ENCODE results near the gene BLOC1S3. TPM values are rescaled to one million over a fixed set of nuclear protein-coding genes. Genes with fewer than 3 reads are reported as not detected.

Gene BLOC1S3
- polyA plus RNA-seq, 2 of the 4 experiments (the other 2 are of a cell fraction), result 7.5 to 12.2 TPM

- TF ChIP-seq PHF8 (IDR thresholded peaks at IDR 0.05; ENCODE audit: borderline replicate concordance, low read depth) (no peak), SREBF2 (IDR thresholded peaks at IDR 0.05) (no peak)
Observed at GRCh38 chr19:45189971-45190370, 11.4 kb downstream of the BLOC1S3 start (continued).

- TF ChIP-seq RAD21 (conservative IDR thresholded peaks at IDR 0.05 in 1 of 2, IDR thresholded peaks at IDR 0.05 in 1 of 2), result 0 out of 5 replicates have a peak, but pooled peaks of 1 of the 2 experiments have one; percentile 9
- TF ChIP-seq ZFP36 (IDR thresholded peaks at IDR 0.05; ENCODE audit: borderline replicate concordance, partially characterized antibody), result no peak
- Histone ChIP-seq H3K4me3 (no peak overlapping the region), H3K4me1 (peaks cover 7% of the 10 kb centered on the region; the same call in 1 of the 3 replicates), H3K4me2 (no peak overlapping the region), H3K27ac (no peak overlapping the region), H3K9me3 (no peaks in the 10 kb centered on the region)
- ChIA-PET CTCF (interaction anchor here (0.8 to 2.5 kb wide), 3 partner anchors 11 to 236 kb away, joined by 4 to 8 read pairs (median 6); partner anchors contain the start of genes BLOC1S3 and TRAPPC6A), POLR2A (no interaction called here)
- no peak for DNase-seq (ENCODE audit: low read depth in 1 of 2, low spot score in 1 of 2)
- 89% methylated on average over 4 of the region's 4 CpGs for WGBS (ENCODE audit: missing lambda C conversion rate)
- ATAC-seq, result no peak
- FAIRE-seq, result no peak
Observed at GRCh38 chr19:45191375-45191774, 12.8 kb downstream of the BLOC1S3 start.

DNA sequence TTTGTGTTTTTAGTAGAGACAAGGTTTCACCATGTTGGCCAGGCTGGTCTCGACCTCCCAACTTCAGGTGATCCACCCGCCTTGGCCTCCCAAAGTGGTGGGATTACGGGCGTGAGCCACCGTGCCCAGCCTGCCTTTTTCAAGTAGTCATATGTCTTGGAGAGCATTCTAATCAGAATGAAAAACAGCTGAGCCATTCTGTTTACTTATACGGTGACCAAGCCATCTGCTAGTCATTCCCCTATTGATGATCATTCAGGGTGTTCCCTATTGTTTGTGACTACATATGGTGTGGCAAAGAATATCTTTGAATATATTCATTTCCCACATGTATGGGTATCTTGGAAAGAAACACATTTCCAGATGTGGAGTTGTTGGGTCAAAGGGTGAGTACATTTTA lies 17.2 kb downstream of the BLOC1S3 start:
- no peak for DNase-seq (ENCODE audit: low read depth in 1 of 2, low spot score in 1 of 2)
- H3K9me3 ChIP-seq, result no peaks in the 10 kb centered on the region
- peak; percentile 23 to 52; a peak in 2 of 6 replicates for ATAC-seq
- H3K4me1 ChIP-seq, result peaks cover 7% of the 10 kb centered on the region; the same call in 1 of the 3 replicates
- WGBS (ENCODE audit: missing lambda C conversion rate), result 39% methylated on average over 6 of the region's 6 CpGs
- no peak overlapping the region for H3K27ac ChIP-seq
- no peak for FAIRE-seq
- TF ChIP-seq ESRRA (IDR thresholded peaks at IDR 0.05; ENCODE audit: borderline replicate concordance, low read length), result no peak
- TF ChIP-seq BHLHE40 (IDR thresholded peaks at IDR 0.05; ENCODE audit: low read depth, low read length), result no peak
- TF ChIP-seq GATA3 (IDR thresholded peaks at IDR 0.05; ENCODE audit: borderline replicate concordance), result no peak
- TF ChIP-seq FOSL2 (IDR thresholded peaks at IDR 0.05), result no peak
- TF ChIP-seq FOSL2 (CRISPR knock-in tag; IDR thresholded peaks at IDR 0.05), result peak; percentile 28; the same call in 1 of the 2 replicates
- TF ChIP-seq PHF8 (IDR thresholded peaks at IDR 0.05; ENCODE audit: borderline replicate concordance, low read depth), result no peak
- TF ChIP-seq REST (IDR thresholded peaks at IDR 0.05), result no peak
- TF ChIP-seq SREBF2 (IDR thresholded peaks at IDR 0.05), result no peak
- peak; percentile 11 for TF ChIP-seq MAFK (IDR thresholded peaks at IDR 0.05; ENCODE audit: partially characterized antibody)
- no peak overlapping the region for H3K4me2 ChIP-seq
- ChIA-PET POLR2A (no interaction called here), CTCF (interaction anchor here (0.8 to 1.6 kb wide), 3 partner anchors 9 to 13 kb away, joined by 3 to 4 read pairs (median 4); no protein-coding TSS in a partner anchor)
- H3K4me3 ChIP-seq, result no peak overlapping the region

- POLR2A ChIA-PET, result no interaction called here
- H3K27ac ChIP-seq, result no peak overlapping the region
- peaks cover 5% of the 10 kb centered on the region; the same call in 1 of the 3 replicates for H3K4me1 ChIP-seq
- TF ChIP-seq TP53 (CRISPR knock-in tag; IDR thresholded peaks at IDR 0.05), result no peak
- TF ChIP-seq, protein P1, sequence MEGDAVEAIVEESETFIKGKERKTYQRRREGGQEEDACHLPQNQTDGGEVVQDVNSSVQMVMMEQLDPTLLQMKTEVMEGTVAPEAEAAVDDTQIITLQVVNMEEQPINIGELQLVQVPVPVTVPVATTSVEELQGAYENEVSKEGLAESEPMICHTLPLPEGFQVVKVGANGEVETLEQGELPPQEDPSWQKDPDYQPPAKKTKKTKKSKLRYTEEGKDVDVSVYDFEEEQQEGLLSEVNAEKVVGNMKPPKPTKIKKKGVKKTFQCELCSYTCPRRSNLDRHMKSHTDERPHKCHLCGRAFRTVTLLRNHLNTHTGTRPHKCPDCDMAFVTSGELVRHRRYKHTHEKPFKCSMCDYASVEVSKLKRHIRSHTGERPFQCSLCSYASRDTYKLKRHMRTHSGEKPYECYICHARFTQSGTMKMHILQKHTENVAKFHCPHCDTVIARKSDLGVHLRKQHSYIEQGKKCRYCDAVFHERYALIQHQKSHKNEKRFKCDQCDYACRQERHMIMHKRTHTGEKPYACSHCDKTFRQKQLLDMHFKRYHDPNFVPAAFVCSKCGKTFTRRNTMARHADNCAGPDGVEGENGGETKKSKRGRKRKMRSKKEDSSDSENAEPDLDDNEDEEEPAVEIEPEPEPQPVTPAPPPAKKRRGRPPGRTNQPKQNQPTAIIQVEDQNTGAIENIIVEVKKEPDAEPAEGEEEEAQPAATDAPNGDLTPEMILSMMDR (IDR thresholded peaks at IDR 0.05), result peak; percentile 48
- peak; percentile 46; the same call in 2 of the 3 replicates for TF ChIP-seq SMC3 (IDR thresholded peaks at IDR 0.05)
- no peak for TF ChIP-seq EP300 (IDR thresholded peaks at IDR 0.05)
- TF ChIP-seq CBX2 (IDR thresholded peaks at IDR 0.05; ENCODE audit: borderline replicate concordance, low read depth), result no peak
- TF ChIP-seq, protein P2, sequence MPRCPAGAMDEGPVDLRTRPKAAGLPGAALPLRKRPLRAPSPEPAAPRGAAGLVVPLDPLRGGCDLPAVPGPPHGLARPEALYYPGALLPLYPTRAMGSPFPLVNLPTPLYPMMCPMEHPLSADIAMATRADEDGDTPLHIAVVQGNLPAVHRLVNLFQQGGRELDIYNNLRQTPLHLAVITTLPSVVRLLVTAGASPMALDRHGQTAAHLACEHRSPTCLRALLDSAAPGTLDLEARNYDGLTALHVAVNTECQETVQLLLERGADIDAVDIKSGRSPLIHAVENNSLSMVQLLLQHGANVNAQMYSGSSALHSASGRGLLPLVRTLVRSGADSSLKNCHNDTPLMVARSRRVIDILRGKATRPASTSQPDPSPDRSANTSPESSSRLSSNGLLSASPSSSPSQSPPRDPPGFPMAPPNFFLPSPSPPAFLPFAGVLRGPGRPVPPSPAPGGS (IDR thresholded peaks at IDR 0.05), result no peak
- peak; percentile 63 to 82 for TF ChIP-seq RAD21 (conservative IDR thresholded peaks at IDR 0.05 in 1 of 2, IDR thresholded peaks at IDR 0.05 in 1 of 2)
- no peak for TF ChIP-seq KDM1A (IDR thresholded peaks at IDR 0.05; ENCODE audit: low read depth)
- H3K9me3 ChIP-seq, result no peaks in the 10 kb centered on the region
- H3K4me3 ChIP-seq, result no peak overlapping the region
- no peak overlapping the region for H3K4me2 ChIP-seq
- CTCF ChIA-PET, result interaction anchor here (0.8 to 3.1 kb wide), 16 partner anchors 10 to 285 kb away, joined by 3 to 11 read pairs (median 5); partner anchors contain the start of genes BLOC1S3, PPP1R13L and TRAPPC6A
- peak; percentile 63 to 84; a peak in 4 of 6 replicates for ATAC-seq
- DNase-seq (ENCODE audit: low read depth in 1 of 2, low spot score in 1 of 2), result peak in 1 of 2 experiments; percentile 74
- peak; percentile 51 for FAIRE-seq
- 60% methylated on average over 4 of the region's 4 CpGs for WGBS (ENCODE audit: missing lambda C conversion rate)
Observed at GRCh38 chr19:45200568-45200967, 22.0 kb downstream of the BLOC1S3 start.

Measured in A549 (cell line).